OCI-LY3 (cell line): ENCODE results near the gene CDK15.

Experiments
- EZH2phosphoT487 ChIP-seq: fragments of 200-600 bp; shearing (Covaris generic); IDR thresholded peaks from 2 replicates; pipeline ENCODE4 v1.6.1; 2018; ENCODE audit warnings: antibody characterized with exemption, mixed run types, low read depth
- TF ChIP-seq, protein P1 (sequence below): fragments of 200-600, 300-600 bp; sonication (generic); IDR thresholded peaks from 2 replicates; pipeline ENCODE4 v1.5.1; 2014; ENCODE audit warnings: antibody characterized with exemption, low read length, low read depth

- TF ChIP-seq EZH2phosphoT487, result no peak
- TF ChIP-seq, protein P1, sequence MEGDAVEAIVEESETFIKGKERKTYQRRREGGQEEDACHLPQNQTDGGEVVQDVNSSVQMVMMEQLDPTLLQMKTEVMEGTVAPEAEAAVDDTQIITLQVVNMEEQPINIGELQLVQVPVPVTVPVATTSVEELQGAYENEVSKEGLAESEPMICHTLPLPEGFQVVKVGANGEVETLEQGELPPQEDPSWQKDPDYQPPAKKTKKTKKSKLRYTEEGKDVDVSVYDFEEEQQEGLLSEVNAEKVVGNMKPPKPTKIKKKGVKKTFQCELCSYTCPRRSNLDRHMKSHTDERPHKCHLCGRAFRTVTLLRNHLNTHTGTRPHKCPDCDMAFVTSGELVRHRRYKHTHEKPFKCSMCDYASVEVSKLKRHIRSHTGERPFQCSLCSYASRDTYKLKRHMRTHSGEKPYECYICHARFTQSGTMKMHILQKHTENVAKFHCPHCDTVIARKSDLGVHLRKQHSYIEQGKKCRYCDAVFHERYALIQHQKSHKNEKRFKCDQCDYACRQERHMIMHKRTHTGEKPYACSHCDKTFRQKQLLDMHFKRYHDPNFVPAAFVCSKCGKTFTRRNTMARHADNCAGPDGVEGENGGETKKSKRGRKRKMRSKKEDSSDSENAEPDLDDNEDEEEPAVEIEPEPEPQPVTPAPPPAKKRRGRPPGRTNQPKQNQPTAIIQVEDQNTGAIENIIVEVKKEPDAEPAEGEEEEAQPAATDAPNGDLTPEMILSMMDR, result no peak
These were observed 28.7 kb downstream of the CDK15 start for GRCh38 chr2:201835066-201835465.
